ENCODE measurements around the gene BICRAL.
"Not testable (repeated sequence)": the region's sequence is repeated elsewhere in the genome, so short reads cannot be mapped to it uniquely, and the experiment has no call there.

Gene BICRAL

DNA sequence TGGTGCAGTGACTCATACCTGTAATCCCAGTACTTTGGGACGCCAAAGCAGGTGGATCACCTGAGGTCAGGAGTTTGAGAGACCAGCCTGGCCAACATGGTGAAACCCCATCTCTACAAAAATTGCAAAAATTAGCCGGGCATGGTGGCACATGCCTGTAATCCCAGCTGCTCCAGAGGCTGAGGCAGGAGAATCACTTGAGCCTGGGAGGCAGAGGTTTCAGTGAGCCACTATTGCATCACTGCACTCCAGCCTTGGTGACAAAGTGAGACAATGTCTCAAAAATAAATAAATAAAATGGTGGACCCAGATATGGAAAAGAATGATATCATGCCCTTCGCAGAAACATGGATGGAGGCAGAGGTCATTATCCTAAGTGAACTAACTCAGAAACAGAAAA, 15.8 kb downstream of the BICRAL start:
- DNase-seq, result not testable (repeated sequence)

DNA sequence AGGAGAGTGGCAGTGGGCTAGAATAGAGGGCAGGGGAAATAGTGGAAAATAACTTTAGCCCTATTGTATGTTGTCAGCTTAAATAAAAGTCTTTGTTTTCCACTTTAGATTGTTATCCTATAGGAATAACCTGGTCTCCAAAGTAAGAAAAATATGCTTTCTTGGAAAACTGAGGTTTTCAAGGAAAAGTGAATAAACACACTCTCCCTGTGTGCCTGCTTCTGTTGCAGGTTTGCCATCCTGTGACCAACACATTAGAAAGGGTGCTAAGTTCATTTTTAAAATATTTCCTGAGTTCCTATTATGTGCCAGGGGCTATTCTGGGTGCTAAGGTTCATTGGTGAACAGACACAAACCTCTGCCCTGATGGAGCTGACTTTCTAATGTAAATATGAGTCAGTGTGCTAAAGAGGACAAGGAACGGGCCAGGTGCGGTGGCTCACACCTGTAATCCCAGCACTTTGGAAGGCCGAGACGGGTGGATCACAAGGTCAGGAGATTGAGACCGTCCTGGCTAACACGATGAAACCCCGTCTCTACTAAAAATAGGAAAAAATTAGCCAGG, 23.5 kb downstream of the BICRAL start:
- DNase-seq, result no peak

DNA sequence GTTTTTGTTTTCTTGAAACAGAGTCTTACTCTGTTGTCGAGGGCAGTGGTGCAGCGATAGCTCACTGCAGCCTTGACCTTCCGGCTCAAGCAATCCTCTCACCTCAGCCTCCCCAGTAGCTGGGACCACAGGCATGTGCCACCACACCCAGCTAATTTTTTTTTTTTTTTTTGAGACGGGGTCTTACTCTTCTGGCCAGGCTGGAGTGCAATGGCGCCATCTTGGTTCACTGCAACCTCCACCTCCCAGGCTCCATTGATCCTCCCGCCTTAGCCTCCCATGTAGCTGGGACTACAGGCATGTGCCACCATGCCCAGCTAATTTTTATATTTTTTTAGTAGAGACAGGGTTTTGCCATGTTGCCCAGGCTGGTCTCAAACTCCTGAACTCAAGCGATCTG, 24.5 kb downstream of the BICRAL start:
- not testable (repeated sequence) for DNase-seq

DNA sequence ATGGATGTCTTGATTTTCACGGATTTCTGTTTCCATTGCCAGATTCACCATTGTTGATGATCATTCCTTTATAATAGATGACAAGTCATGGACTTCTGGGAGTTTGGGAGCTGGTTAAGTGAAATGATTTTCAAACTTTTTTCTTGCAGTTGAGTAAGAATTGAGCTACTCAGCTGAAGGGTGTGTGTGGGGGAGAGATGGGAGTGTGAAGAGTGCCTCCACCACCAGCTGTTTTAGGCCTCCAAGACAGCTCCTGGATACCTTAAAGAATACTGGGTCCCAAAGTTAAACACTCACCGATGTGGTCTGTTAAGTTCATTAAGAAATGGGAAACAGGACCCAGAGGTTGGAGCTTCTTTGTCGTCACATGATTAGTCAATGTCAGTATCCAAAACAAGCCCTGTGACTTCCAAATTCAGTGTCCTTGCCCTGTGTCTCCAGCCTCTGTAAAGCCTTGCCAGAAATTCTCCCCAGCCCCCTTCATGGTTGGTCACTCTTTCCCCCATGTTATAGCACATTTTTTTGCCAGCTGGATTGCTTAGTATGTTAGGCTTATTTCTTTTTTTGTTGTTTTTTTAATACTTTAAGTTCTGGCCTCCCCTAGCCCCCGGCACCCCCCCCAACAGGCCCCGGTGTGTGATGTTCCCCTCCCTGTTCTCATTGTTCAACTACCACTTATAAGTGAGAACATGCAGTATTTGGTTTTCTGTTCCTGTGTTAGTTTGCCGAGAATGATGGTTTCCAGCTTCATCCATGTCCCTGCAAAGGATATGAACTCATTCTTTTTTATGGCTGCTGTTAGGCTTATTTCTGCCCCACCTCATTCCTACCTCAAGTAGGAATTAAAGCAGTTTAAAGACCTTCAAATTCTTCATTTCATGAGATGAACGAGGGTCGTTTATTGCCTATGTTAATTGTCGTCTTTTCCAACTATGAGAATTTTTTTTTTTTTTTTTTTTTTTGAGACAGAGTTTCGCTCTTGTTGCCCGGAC, 26.9 kb downstream of the BICRAL start:
- DNase-seq, result no peak

DNA sequence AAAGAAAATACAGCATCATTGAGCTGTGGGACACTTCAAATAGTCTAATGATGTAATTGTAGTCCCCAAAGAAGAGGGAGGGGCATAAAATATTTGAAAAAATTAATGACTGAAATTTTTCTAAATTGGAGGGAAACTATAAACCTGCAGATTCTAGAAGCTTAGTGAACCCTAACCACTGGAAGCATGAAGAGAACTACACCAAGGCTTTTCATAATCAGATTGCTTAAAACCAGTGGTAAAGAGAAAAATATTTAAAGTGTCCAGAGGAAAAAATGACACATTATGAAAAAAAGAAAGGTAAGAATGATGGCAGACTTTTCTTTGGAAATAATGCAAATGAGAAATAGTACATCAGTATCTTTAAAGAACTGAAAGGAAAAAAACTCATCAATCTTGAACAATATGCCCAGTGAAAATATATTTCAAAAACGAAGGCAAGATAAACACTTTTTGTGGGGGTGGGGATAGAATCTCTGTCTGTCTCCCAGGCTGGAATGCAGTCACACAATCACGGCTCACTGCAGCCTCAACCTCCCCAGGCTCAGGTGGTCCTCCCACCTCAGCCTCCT, 31.3 kb downstream of the BICRAL start:
- DNase-seq, result no peak

DNA sequence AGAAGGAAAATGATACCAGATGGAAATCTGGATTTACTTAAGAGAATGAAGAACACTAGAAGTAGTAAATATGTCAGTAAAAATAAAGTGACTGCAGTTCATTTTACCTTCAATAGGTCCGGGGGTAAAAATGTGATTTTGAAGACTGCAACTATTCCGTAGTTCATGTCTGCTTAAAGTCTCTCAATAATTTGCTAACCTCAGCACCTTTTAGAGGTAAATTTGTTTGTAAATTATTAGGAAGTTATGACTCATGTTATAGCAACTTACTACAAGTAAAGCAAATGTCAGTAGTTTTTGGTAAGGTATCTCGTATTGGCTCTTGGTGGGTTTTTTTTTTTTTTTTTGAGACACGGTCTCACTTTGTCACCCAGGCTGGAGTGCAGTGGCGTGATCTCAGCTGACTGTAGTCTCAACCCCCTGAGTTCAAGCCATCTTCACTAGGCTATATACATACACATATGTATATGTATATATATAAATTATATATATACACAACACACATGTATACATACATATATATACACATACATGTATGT, 32.1 kb downstream of the BICRAL start:
- no peak for DNase-seq

DNA sequence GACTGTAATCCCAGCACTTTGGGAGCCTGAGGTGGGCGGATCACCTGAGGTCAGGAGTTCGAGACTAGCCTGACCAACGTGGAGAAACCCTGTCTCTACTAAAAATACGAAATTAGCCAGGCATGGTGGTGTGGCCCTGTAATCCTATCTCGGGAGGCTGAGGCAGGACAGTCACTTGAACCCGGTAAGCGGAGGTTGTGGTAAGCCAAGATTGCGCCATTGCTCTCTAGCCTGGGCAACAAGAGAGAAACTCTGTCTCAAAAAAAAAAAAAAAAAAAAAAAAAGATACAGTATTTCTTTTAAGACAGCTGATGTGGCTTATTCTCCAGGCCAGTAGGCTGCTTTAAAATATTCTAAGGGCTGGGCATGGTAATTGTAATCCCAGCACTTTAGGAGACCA, 33.9 kb downstream of the BICRAL start:
- DNase-seq, result not testable (repeated sequence)

DNA sequence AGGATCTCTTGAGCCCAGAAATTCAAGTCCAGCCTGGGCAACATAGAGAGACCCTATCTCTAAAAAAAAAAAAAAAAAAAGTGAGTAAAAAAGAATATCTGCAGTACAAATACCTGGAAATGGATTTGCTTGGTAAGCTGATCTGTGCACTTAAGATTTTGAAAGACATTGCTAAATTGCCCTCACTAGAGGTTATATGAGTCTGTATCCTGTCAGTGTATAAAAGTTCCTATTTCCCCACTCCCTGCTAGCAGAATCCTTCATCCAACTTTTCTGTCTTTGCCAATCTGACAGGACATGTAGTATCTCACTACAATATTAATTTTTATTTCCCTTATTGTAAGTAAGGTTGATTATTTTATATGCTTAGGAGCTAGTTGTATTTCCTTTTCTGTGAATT, 36.1 kb downstream of the BICRAL start:
- DNase-seq, result no peak

DNA sequence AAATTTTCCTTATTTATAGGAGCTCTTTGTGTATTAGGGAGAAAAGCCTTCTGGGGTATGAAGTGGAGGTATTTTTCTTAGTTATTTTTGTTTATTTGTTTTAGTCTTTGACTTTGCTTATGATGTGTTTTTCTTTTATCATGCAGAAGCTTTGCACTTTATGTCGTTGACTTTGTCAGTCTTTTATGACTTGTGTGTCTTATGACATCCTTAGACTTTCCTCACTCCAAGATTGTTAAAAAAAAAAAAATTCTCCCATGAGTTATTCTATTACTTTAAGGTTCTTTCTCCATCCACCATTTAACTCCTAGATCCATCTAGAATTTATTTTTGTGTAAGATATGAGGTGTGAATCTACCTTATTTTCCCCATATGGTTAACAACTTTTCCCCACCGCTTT, 36.6 kb downstream of the BICRAL start:
- no peak for DNase-seq

DNA sequence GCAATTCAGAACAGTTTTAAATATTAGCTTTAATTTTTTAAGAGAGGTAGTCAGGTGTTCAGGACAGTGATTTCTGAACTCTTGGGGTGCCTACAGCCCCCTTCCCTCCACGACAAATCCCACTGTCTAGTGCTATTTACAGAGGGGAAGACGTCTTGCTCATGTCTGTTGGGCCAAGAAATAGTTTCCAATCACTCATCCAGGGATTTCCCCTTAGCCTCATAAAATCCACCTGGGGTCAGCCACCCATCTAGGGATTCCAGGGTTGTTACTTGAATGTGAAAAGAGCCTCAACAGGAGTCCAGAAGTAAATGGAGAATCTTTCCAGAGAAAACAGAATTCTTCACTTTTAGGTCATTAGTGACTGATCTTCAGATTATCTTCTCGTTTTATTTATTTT, 37.0 kb downstream of the BICRAL start:
- no peak for DNase-seq

DNA sequence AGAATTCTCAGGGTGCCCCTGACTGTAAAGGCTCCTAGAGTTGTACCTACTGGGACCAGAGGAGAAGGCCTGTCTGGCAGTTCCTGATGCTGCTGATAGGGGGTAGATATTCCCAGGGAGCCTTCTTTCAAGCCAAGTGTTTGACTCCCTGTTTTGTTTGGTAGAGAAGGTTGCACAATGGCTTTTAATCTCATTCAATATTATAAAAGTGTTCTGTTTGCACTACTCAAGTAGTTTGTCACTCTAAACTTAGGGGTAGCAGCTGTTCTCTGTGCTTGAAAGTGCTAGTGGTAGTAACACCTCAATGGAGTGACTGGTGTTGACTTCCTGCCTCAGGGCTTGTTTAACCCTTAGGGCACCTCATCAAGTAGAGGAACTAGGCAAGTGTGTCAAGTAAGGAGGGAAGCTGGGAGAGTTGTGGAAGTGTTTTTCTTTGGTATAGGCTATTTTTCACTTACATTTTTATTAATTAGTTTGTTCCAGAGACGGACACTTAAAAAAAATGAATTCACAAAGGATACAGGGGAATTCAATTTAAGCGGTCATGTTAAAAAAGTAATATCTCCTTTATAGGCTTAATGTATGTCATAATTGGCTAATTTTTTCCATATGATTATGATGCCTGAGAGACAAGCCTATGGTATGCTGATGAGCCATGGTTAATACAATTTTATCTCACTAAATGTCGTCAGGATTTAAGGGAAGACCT, 38.1 kb downstream of the BICRAL start:
- DNase-seq, result peak; percentile 40

DNA sequence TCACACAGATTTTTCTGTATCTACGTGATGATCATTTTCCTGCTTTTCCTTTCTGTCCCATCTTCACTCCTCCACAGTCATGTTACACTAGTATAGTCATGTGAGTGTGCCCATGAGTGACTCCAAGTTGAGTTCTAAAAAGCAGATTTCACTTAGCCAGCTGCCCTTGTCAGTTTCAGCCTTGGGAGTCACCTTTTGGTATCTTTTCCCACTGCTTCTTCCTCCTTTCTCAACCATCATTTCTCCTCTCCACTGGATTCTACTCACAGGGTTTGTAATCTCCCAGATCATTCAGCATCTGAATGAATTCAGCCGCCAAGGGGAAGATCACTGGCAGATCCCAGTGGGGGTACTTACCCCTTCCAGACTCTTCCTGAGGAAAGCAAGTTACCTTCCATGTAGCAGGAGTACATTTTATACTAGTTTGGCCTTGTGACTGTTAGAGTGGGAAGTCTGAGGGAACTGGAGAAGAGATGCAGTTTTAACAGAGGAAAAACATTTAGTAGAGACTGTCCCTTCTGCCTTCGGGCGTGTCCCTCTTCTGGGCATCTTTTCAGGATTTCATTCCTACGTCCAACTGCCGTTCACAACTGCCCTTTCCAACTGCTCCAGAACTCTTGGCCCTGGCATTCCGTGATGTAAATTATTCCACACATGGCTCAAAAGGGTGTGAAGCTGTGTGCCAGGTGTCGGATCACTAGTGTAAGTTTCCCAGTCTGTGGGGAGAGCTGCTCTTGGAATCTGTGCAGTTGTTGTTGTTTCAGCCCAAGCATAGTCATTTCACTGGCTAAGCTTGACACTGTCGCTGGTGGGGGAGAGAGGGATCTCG, 38.9 kb downstream of the BICRAL start:
- no peak for DNase-seq

DNA sequence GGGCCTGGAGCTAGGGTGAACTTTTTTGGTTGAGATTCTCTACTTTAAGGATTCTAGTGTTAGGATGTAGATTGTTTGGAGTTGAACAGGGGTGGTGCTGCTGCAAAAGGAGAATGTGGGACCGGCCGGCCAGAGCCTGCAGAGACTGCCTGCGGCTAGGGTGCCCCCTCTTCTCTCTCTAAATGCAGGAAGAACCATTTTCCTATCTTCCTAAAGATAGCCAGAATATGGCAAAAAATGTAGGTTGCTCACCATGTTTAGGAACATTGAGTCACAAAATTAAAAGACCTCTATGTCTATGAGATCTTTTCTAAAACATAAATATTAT, 39.5 kb downstream of the BICRAL start:
- no peak for DNase-seq

DNA sequence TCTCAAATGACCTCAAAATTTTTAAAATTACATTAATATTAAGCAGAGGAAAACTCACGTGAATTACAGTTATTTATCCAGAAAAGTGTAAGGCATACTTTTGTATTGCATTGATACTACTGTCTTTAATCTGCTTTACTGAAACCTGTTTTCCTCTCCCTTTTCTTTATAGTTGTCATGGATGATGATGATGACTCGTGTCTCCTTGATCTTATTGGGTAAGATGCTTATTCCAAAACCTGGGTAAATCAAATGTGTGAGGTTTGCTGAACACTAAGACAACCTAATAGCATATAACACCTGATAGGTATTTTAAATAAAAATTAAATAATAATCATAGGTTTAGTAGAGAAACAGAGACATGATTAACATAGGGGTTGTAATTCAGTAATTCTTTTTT, 40.0 kb downstream of the BICRAL start:
- DNase-seq, result no peak

DNA sequence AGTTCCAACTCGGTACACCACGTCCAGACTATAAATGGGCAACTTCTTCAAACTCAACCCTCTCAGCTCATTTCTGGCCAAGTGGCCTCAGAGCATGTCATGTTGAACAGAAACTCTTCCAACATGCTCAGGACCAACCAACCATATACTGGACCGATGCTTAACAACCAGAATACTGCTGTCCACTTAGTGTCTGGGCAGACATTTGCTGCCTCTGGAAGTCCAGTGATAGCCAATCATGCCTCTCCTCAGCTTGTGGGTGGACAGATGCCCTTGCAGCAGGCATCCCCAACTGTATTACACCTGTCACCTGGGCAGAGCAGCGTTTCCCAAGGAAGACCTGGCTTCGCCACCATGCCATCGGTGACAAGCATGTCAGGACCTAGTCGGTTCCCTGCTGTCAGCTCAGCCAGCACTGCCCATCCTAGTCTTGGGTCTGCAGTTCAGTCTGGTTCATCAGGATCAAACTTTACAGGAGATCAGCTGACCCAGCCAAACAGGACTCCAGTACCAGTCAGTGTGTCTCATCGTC, 47.8 kb downstream of the BICRAL start:
- no peak for DNase-seq

DNA sequence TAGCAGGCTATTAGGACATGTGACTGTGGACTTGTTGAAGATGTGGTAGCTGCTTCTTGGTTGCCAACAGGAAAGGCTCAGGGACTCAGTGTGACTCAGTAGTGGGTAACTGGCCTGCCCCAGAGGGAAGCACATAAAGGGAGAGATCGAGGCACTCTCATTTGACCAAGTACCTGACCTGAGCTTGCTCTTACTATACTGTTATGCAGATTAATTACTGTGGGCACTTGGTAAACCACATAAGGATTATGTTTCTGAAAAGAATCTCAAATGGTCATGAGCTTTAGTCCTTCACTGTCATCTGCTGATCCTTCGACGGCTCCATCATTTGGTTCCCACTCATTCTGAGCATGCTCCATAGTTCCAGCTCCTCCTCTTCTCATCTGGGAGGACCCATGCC, 49.4 kb downstream of the BICRAL start:
- DNase-seq, result no peak

DNA sequence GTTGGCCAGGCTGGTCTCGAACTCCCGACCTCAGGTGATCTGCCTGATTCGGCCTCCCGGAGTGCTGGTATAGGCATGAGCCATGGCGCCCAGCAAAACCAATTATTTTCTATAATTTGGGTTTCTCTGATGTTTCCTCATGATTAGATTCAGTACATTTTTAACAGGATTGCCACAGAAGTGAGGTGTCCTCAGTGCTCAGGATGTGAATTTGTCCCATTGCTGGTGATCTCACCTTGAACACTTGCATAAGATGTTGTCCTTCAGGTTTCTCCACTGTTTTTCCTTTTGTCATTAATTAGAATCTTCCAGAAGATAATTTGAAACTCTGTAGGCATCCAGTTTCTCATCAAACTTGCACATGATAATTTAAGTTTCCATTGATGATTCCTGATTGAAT, 52.2 kb downstream of the BICRAL start:
- DNase-seq, result no peak

DNA sequence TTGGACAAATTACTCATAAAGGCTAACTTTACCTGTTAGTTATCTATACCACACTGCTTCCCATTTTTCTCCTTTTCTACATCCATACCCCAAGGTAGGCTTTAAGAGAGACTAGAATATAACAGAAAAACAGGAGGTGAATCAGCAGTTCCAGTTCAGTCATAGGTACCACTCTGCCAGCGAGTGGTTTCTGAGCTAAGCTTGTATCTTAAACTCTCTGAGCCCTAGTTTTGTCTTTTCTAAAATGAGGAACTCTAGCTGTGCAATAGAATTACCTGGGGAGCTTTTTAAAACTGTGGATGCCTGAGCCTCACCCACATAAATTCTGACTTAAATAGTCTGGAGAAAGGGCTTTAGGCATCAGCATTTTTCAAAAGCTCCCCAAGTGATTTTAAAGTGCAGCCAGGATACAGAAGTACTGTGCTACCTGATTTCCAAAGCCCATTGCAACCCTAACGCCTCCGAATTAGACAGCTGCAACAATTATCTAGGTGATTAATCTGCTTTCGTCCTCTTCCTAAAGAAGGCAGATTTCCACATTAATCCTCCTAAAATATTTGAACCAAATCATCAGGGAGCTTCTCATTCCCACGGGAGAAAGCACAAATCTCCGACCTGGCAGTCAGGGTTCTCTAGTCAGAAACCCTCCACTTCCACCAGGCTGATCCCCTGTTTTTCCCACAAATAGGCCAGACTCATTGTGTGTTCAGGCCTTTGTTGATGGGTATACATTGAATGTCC, 60.2 kb downstream of the BICRAL start:
- no peak for DNase-seq

DNA sequence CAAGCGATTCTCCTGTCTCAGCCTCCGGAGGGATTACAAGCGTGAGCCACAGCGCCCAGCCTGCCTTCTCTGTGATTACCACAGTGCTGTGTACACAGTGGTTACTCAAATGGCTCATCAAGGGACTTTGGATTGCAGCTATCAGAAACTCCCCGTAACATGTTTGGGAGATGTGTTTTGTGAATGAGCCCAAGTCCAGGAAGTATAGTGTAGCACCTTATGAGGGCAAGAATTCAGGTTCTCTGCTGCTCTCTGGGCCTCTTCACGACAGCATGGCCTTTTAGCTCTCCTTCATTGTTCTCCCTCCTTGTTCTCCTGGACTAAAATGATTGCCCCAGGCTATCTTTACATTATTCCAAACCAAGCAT, 63.5 kb downstream of the BICRAL start:
- no peak for DNase-seq

DNA sequence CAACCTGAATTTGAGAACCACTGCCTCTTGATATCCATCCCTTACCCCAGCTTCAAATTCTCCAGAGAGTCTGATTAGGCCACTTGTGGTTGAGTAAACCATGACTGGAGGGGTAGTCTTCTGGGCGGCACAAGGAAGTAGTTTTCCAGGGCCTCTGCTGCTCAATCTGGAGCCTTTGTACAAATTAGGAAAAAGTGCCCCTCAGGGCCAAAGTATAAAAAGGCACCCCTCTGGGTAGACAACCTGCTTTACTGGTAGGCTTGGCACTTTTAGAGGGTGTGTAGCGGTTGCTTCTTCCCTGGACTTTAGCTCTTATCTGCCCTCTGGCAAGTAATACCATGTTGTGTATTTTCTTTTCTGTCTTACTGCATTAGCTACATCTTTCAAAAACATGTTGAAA, 64.7 kb downstream of the BICRAL start:
- no peak for DNase-seq

DNA sequence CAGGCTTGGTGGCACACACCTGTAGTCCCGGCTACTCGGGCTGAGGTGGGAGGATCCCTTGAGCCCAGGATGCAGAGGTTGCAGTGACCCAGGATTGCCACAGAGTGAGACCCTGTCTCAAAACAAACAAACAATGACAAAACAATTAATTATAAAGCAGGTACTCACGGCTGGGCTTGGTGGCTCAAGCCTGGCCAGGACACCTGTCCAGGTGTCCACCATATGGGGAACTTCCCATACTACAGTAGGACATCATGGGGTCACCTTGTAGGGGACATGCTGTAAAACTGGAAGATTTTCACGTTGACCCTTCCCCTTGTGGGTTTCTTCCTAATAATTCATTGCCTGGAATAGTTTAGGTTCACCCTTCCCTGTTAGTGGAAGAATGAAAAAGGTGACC, 66.8 kb downstream of the BICRAL start:
- DNase-seq, result no peak

DNA sequence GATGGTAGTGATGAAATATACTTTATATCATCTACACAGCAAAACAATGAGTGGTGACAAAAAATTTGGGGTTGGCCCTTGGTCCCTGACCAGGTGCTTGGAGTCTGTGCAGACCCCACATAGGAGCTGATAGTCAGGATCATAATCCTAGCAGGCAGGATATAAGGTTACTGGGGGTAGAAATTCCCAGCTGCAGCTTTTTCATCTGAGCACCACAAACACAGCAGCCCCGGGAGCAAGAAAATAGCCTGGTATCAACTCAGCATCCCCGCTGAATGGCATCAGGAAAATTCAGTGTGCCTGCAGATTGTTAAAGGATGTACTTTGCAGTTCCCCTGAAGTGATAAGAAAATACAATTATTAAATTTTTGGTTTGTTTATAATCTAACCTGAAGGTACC, 69.7 kb downstream of the BICRAL start:
- DNase-seq, result no peak

All from NCI-H2029 treated with DMSO at 0.1 percent for 48 hours (cell line).